Inflammatory macrophage treated with lipopolysaccharide for 1 hour (primary cell): ENCODE results near the gene SHISA8.
"Not testable (repeated sequence)": the region's sequence is repeated elsewhere in the genome, so short reads cannot be mapped to it uniquely, and the experiment has no call there.

ENCODE experiments used
- DNase-seq, 2 donors: peaks; one replicate each; pipeline ENCODE4 v3.0.0-alpha.2; 2020 to 2022

SHISA8 gene

GRCh38 chr22:41898645-41899044, 16.2 kb downstream of the SHISA8 start:
- no peak for DNase-seq

DNA sequence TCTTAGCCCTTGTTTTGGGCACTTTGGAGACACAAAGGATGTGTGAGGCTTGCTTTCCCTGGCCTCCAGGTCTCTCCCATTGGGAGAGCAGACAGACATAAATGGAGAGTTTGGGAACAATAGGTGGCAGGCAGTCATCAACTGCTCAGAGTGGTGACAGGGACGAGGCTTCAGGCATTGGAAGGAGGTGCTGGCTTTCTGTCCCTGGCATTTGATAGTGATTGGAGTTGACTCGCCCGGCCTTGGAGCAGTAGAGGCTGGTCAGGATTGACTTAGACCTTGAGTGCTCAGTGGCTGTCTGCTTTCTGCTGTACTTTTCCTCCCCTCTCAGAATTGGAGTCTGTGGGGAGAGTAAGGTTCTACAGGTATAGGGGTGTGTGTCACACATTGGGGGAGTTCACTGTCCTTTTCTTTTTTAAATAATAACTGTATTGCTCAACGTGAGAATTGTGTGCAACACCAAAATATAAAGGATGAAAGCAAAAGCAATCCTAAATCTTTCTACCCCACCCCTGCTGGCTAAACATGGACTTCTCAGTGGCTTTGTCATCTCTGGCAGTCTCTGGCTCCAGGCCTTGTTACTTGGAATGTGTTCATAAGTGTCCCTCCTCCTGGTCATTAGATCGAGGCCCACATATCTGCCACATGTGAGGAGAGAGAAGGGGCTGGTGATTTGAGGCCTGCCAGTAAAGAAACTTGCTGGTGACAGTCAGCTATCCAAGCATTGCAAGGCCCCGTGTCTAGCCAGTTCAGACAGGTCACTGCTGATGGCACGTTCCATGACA, 21.1 kb downstream of the SHISA8 start:
- DNase-seq = no peak

GRCh38 chr22:41892721-41893120, 22.2 kb downstream of the SHISA8 start:
- no peak for DNase-seq

DNA sequence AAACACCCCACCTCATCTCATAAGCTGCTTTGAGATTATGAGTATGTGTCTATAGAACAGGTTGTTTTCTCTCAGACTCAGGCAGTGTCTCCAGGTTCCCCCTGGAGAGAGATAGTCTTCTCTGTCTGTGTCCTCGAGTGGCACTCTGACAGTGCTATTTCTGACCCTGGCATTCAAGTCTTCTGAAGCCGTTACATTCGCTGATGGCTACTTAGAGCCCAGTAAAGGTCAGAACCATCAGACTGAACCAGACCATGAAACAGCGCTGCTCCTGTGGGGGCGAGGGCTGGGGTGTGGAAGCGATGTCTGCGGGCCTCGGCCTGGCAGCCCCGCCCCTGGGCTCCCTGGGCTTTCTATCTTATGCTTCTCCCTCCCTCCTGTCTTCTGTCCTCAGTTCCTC, 23.5 kb downstream of the SHISA8 start:
- no peak for DNase-seq

DNA sequence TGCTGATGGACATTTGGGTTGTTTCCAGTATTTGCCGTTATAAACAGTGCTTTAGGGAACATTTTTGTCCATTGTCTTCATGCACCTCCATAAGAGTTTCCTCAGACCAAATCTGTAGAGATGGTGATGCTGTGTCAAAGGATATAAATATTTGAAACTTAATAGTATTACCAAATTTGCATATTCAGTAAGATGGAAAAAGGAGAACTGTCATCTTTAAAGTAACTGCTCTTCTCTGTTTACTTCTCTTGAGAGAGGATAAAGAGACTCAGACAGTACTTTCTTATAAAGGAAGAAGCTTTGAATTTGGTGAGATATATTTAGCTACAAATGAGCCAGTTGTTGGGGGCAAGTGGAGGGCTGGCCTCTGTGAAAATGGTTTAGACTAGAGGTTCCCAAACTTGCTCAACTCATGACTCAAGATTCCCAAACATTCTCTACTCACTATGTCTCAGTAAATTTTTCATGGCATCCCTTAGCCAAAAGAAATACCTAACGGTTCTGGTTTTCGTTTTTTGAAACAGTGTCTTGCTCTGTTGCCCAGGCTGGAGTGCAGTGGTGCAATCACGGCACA, 26.2 kb downstream of the SHISA8 start:
- no peak for DNase-seq

- DNase-seq = no peak
These were observed 29.4 kb downstream of the SHISA8 start for GRCh38 chr22:41885516-41885915.

- no peak for DNase-seq
These were observed 29.8 kb downstream of the SHISA8 start for GRCh38 chr22:41885116-41885515.

DNA sequence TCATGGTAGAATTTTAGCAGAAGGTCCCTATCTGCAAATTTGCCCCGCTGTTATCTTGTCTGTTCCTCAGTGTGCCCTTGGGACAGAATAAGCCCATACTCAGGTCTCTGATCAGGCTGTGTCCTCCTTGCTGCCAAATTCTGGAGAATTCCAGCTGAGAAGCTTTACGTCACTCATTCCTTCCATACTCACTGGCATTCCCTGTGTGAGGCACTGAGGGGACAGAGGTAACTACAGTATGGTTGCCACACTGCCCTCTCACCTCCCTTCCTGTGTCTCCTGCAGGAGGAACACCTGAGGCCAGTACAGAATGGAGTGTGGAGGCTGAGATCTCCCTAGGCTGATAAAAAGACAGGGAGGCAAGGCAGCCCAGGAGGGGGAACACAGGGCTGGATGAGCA, 31.5 kb downstream of the SHISA8 start:
- no peak for DNase-seq

GRCh38 chr22:41880653-41881052, 34.2 kb downstream of the SHISA8 start:
- DNase-seq = no peak

- DNase-seq = no peak
These were observed 38.2 kb downstream of the SHISA8 start for GRCh38 chr22:41876675-41877074.

DNA sequence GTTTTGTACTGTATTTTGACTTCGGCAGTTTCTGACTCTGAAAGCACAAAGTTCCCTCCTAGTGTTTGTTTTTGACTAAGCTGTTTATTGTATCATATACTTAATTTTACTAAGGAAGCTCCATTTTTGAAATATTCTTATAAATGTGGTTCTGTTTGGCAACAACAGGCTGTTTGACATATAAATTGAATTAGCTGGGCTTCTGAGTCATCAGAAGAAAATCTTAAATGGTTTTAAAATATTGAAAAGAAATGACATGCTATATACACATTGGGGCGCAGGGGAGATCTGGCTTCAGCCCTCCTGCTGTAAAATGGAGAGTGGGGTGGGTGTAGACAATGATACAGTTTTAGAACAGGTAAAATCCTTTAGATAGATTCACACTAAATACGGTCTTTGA, 38.6 kb downstream of the SHISA8 start:
- DNase-seq = no peak

DNA sequence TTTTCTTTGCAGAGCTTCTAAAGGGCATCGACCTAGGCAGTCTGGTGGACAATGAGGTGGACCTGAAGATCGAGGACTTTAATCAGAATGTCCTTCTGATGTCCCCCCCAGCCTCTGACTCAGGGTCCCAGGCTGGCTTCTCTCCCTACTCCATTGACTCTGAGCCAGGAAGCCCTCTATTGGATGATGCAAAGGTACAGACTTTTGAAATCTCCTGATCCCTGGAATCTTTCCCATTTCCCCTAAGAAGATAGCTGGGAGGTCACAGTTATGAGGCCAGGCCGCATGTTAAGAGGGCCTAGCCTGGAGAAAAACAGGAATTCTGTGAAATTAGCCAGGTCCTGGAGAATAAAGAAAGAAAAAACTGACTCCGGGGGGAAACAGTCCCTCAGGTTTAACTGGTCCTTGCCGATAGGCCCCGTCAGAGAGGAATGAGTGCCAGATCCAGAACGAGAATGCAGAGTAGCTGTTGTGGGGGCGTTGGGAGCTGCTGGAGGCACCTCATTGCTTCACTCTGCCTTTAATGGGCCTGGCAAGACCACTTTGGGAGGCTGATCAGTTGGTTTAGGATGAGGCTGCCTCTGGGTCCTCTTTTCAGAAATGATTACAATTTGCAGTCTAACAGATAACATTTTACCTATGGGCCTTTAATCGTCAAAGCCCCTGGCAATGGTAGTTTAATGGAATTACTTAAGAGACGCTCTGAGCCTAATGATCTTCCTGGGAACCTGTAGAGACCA, 39.2 kb downstream of the SHISA8 start:
- no peak for DNase-seq

DNA sequence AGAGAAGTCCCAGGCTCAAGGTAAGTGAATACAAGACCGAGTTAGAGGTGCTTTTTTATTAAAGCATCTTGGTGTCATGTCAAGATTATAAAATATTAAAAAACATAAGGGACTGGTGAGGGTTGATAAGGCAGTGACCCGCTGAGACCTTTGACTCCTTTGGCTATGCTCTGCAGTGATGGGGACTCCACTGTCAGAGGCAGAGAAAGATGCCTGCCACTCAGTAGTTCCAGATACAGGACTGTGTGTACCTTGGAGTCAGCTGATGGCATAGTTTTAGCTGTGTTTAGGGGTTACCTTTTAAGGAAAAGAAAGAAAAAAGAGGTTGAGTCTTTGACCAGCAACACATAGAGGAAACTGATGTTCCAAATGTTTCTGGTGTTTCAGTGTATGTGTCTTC, 40.8 kb downstream of the SHISA8 start:
- DNase-seq = no peak

- DNase-seq = no peak
These were observed 41.5 kb downstream of the SHISA8 start for GRCh38 chr22:41873391-41873790.

- DNase-seq = no peak
These were observed 44.1 kb downstream of the SHISA8 start for GRCh38 chr22:41870786-41871185.

DNA sequence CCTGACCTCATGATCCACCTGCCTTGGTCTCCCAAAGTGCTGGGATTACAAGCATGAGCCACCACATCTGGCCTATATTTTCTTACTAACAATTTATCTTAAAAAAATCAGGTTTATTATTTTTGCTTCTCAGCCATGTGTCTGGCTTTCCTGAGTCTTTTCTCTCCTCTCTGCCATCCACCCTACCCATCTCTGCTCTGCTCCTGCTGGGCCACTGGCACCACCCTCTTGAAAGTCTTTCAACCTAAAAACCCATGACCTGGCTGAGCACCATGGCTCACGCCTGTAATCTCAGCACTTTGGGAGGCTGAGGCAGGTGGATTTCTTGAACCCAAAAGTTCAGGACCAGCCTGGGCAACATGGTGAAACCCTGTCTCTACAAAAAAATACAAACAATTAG, 44.8 kb downstream of the SHISA8 start:
- not testable (repeated sequence) for DNase-seq

DNA sequence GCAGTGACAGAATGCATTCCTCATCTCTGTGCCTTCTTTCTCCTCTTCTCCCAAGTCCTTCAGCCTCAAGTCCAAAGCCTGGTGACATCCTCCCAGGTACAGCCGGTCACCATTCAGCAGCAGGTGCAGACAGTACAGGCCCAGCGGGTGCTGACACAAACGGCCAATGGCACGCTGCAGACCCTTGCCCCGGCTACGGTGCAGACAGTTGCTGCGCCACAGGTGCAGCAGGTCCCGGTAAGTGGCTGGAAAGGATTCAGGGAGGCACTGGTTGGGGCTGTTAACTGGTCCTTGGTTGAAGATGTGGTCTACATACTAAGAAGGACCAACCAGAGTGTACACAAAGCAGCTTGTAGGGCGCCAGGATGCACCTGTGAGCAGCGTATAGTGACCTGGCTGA, 46.3 kb downstream of the SHISA8 start:
- DNase-seq = no peak

- no peak for DNase-seq
These were observed 51.4 kb downstream of the SHISA8 start for GRCh38 chr22:41863472-41863871.

DNA sequence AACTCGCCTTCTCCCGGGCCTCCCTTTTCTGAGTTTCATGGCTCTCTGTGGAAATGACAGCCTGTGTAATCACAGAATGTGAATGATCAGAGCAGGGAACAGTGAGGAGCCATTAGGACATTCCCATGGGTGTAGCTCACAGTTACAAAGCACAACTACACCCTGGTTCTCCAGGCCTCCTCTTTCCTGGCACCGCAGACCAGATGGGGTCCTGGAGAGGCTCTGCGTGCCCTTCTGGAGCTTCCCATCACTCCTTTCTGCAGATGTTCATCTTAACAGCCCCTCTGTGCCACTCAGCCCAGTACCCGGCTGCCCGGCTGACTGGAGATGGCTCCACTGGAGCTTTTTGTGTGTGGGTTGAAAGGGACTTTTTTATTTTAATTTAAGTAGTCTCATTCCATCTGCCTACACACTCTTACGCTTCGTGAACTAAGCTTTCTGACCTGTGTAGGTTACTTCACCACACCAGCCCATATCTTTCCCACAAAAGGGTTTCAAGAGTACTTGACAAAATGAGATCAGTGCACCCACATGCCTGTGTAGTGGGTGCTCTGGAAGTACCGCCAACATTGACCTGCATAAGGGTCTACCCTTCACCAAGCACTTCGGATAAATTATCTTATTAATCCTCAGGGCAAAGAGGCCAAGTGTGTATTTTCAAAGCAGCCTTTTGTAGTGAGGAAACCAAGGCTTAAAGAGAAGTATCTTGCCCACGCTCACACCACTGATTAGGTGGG, 52.2 kb downstream of the SHISA8 start:
- peak; percentile 41 to 93 for DNase-seq

- DNase-seq = peak in 1 of 2 donors; percentile 33
These were observed 52.7 kb downstream of the SHISA8 start for GRCh38 chr22:41862160-41862529.
